MV-4-11 (cell line): ENCODE data around the gene SIGLEC15.
"Not testable (repeated sequence)": the region's sequence is repeated elsewhere in the genome, so short reads cannot be mapped to it uniquely, and the experiment has no call there.

Source experiments
- DNase-seq: peaks from one replicate; lab custom pipeline; 2025; lab: John Stamatoyannopoulos, UW

SIGLEC15 gene

GRCh38 chr18:45820106-45820745 lies 5.2 kb upstream of the SIGLEC15 start:
- DNase-seq: peak; percentile 25

GRCh38 chr18:45821026-45821425 lies 4.4 kb upstream of the SIGLEC15 start:
- no peak for DNase-seq

- no peak for DNase-seq
Measured at GRCh38 chr18:45821711-45822110, 3.8 kb upstream of the SIGLEC15 start.

GRCh38 chr18:45826084-45826483 lies 609 bp downstream of the SIGLEC15 start:
- DNase-seq: no peak

- not testable (repeated sequence) for DNase-seq
Measured at GRCh38 chr18:45826716-45827115, 1.2 kb downstream of the SIGLEC15 start.

- DNase-seq: peak; percentile 60
Measured at GRCh38 chr18:45828917-45829811, 3.7 kb downstream of the SIGLEC15 start.

GRCh38 chr18:45829855-45830254 lies 4.4 kb downstream of the SIGLEC15 start:
- DNase-seq: no peak

- no peak for DNase-seq
Measured at GRCh38 chr18:45830917-45831316, 5.4 kb downstream of the SIGLEC15 start.

GRCh38 chr18:45833846-45834245 lies 8.4 kb downstream of the SIGLEC15 start:
- DNase-seq: no peak

- no peak for DNase-seq
Measured at GRCh38 chr18:45834306-45834705, 8.8 kb downstream of the SIGLEC15 start.

GRCh38 chr18:45835057-45835636 lies 9.7 kb downstream of the SIGLEC15 start:
- no peak for DNase-seq

GRCh38 chr18:45836242-45837205 lies 11.0 kb downstream of the SIGLEC15 start:
- DNase-seq: no peak

GRCh38 chr18:45837283-45838070 lies 12.0 kb downstream of the SIGLEC15 start:
- DNase-seq: peak; percentile 19

GRCh38 chr18:45838302-45839070 lies 13.0 kb downstream of the SIGLEC15 start:
- no peak for DNase-seq

- peak; percentile 32 for DNase-seq
Measured at GRCh38 chr18:45839414-45840395, 14.2 kb downstream of the SIGLEC15 start.

GRCh38 chr18:45841060-45841764 lies 15.7 kb downstream of the SIGLEC15 start:
- no peak for DNase-seq

- DNase-seq: no peak
Measured at GRCh38 chr18:45841765-45842442, 16.4 kb downstream of the SIGLEC15 start.

GRCh38 chr18:45843019-45843418 lies 17.5 kb downstream of the SIGLEC15 start:
- DNase-seq: no peak
